Lower leg skin (tissue), 3 donors: Measurements from ENCODE around the gene S100P.

Experiments used
- POLR2A ChIP-seq, 2 donors: fragments of 450-650 bp; IDR thresholded peaks; one replicate each; pipeline ENCODE4 v1.6.1; 2016 to 2017; ENCODE audit warnings: antibody characterized with exemption in 2 of 2, mild to moderate bottlenecking in 1 of 2, moderate library complexity in 1 of 2
- TF ChIP-seq, protein P1 (sequence below), 3 donors: fragments of 450-650 bp; IDR thresholded peaks; one replicate each; pipeline ENCODE4 v1.5.1; 2016; ENCODE audit warnings: antibody characterized with exemption in 3 of 3, mild to moderate bottlenecking in 3 of 3, moderate library complexity in 2 of 3

DNA sequence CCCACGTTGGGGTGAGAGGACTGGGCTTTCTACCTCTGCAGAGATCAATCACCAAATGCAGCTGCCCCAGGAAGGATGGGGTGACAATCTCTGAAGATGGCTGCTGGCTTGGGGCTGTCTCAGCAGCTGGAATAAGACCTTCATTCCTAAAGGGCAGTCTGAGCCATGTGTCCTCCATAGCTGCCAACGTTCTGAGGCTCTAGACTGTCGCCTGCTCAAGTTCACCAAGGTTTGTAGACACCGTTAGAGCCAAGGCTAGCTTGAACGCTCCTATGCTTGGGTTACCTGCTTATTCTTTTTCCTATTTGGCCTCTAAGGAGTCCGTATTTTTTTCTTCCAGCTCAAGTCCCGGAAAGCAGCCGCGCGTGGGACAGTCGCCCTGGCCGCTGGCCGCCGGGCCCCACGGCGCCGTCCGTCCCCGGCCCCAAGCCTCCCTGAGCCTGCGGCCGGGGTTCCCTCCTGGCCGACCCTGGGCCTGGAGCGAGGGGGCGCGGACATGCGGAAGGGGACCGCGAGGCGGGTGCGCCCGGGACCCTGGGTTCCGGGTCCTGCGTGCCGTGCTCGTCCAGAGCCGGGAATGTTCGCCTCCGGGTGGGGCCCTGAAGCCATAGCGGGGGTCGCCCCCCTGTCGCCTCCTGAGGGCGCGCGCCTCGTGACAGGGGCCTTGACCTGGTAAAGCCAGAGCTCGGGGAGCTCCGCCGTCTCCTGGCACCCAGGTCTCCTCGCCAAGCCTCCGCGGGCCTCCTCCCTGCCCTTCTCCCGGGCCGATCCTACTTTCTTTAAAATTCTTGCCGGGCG, 29.9 kb upstream of the S100P start:
- TF ChIP-seq, protein P1, sequence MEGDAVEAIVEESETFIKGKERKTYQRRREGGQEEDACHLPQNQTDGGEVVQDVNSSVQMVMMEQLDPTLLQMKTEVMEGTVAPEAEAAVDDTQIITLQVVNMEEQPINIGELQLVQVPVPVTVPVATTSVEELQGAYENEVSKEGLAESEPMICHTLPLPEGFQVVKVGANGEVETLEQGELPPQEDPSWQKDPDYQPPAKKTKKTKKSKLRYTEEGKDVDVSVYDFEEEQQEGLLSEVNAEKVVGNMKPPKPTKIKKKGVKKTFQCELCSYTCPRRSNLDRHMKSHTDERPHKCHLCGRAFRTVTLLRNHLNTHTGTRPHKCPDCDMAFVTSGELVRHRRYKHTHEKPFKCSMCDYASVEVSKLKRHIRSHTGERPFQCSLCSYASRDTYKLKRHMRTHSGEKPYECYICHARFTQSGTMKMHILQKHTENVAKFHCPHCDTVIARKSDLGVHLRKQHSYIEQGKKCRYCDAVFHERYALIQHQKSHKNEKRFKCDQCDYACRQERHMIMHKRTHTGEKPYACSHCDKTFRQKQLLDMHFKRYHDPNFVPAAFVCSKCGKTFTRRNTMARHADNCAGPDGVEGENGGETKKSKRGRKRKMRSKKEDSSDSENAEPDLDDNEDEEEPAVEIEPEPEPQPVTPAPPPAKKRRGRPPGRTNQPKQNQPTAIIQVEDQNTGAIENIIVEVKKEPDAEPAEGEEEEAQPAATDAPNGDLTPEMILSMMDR (IDR thresholded peaks at IDR 0.05), result no peak
- no peak for TF ChIP-seq POLR2A (IDR thresholded peaks at IDR 0.05)
